H1 (cell line): ENCODE results near the gene STAG1. TPM values are rescaled to one million over a fixed set of nuclear protein-coding genes. Genes with fewer than 3 reads are reported as not detected.

Experiments
- CTCF ChIA-PET: fragments of 300-600 bp; sonication (Branson Sonifier 250); formaldehyde crosslinking; loops from one replicate; lab custom pipeline; 2021; ENCODE audit not compliant: partially characterized antibody; lab: Charles Lee
- POLR2A ChIA-PET: fragments of 300-600 bp; sonication (Branson Sonifier 250); formaldehyde crosslinking; loops from one replicate; lab custom pipeline; 2021; ENCODE audit warnings: inconsistent platforms; ENCODE audit not compliant: partially characterized antibody; lab: Charles Lee
- DNase-seq, 2 experiments: peaks; one replicate each; pipeline versions ENCODE4 v3.0.0 to v3.0.0-alpha.2; 2010 to 2022; ENCODE audit warnings: low spot score in 2 of 2, low read depth in 1 of 2, mixed read lengths in 1 of 2
- FAIRE-seq: peaks from 2 replicates; lab custom pipeline; 2011; peaks lifted over from hg19 to GRCh38; lab: Jason Lieb, UNC
- H2AFZ ChIP-seq: 2 replicates; pipeline ENCODE4 v1.8.1; 2012; ENCODE audit warnings: low read length, inconsistent platforms
- H2AK5ac ChIP-seq: 2 replicates; pipeline ENCODE4 v1.6.1; 2013; ENCODE audit warnings: low read depth, low read length
- H2BK120ac ChIP-seq: replicated peaks from 2 replicates; pipeline ENCODE3; 2013; ENCODE audit warnings: low read depth, low read length, inconsistent platforms
- H2BK12ac ChIP-seq: 2 replicates; pipeline ENCODE4 v1.6.1; 2013; ENCODE audit warnings: low read depth, low read length
- H2BK15ac ChIP-seq: 2 replicates; pipeline ENCODE4 v1.6.1; 2013; ENCODE audit warnings: low read length
- H2BK20ac ChIP-seq: 2 replicates; pipeline ENCODE4 v1.6.1; 2013; ENCODE audit warnings: low read length
- H2BK5ac ChIP-seq: 2 replicates; pipeline ENCODE4 v1.6.1; 2013; ENCODE audit warnings: low read depth, low read length
- H3K14ac ChIP-seq: 2 replicates; pipeline ENCODE4 v1.6.1; 2013; ENCODE audit warnings: inconsistent platforms; ENCODE audit not compliant: insufficient read length
- H3K18ac ChIP-seq: 2 replicates; pipeline ENCODE4 v1.6.1; 2013; ENCODE audit warnings: low read length; ENCODE audit errors: extremely low read depth
- H3K23ac ChIP-seq: 2 replicates; pipeline ENCODE4 v1.6.1; 2013; ENCODE audit warnings: inconsistent platforms; ENCODE audit not compliant: insufficient read length
- H3K23me2 ChIP-seq: 2 replicates; pipeline ENCODE4 v1.6.1; 2013; ENCODE audit warnings: low read depth, low read length
- H3K27ac ChIP-seq: 2 replicates; pipeline ENCODE4 v1.6.1; 2011; ENCODE audit warnings: low read depth, low read length, inconsistent platforms
- H3K27me3 ChIP-seq, 4 experiments: replicated peaks in 1 of 4; 1 replicate in 1 of 4; 2 replicates in 3 of 4; pipeline versions ENCODE4 v1.6.1 to v1.8.1; 2011 to 2013; ENCODE audit warnings: low read length in 3 of 4, mild to moderate bottlenecking in 3 of 4, inconsistent platforms in 2 of 4, mixed read lengths in 2 of 4, moderate library complexity in 1 of 4; ENCODE audit not compliant: control insufficient read depth in 3 of 4, insufficient read depth in 3 of 4; ENCODE audit errors: extremely low read depth in 1 of 4
- H3K36me3 ChIP-seq, 4 experiments: 2 replicates each; pipeline versions ENCODE4 v1.6.1 to v1.8.1; 2011 to 2013; ENCODE audit warnings: mild to moderate bottlenecking in 4 of 4, low read length in 3 of 4, moderate library complexity in 2 of 4, control low read depth in 1 of 4, inconsistent platforms in 1 of 4; ENCODE audit not compliant: insufficient read depth in 4 of 4, control insufficient read depth in 2 of 4
- H3K4ac ChIP-seq: replicated peaks from 2 replicates; pipeline ENCODE3; 2013; ENCODE audit warnings: low read length, low read depth, mixed read lengths, inconsistent platforms; ENCODE audit not compliant: insufficient read length
- H3K4me1 ChIP-seq, 4 experiments: replicated peaks in 1 of 4; 1 replicate in 1 of 4; 2 replicates in 3 of 4; pipeline versions ENCODE4 v1.6.1 to v1.8.1; 2011 to 2013; ENCODE audit warnings: low read length in 3 of 4, inconsistent platforms in 2 of 4, mixed read lengths in 1 of 4; ENCODE audit not compliant: insufficient read depth in 4 of 4, control insufficient read depth in 3 of 4
- H3K4me2 ChIP-seq, 2 experiments: 2 replicates each; pipeline versions ENCODE4 v1.6.1 to v1.8.1; 2011 to 2013; ENCODE audit warnings: low read depth in 2 of 2, low read length in 2 of 2, control low read depth in 1 of 2, inconsistent platforms in 1 of 2, mild to moderate bottlenecking in 1 of 2; ENCODE audit not compliant: insufficient read depth in 1 of 2
- H3K4me3 ChIP-seq, 4 experiments: fragments of 200-600, 300-600 bp in 1 of 4; sonication (generic), shearing (Covaris generic), sonication (Bioruptor Twin) in 1 of 4; 2 replicates each; pipeline versions ENCODE4 v1.5.1 to v1.8.1; 2011 to 2016; ENCODE audit warnings: low read length in 4 of 4, low read depth in 3 of 4, control low read depth in 2 of 4, inconsistent platforms in 2 of 4, mild to moderate bottlenecking in 2 of 4, mixed read lengths in 1 of 4, moderate library complexity in 1 of 4; ENCODE audit not compliant: insufficient read depth in 2 of 4; ENCODE audit errors: extremely low read depth in 1 of 4
- H3K56ac ChIP-seq: replicated peaks from 2 replicates; pipeline ENCODE3; 2013; ENCODE audit warnings: low read depth, mild to moderate bottlenecking, mixed read lengths, low read length, inconsistent platforms; ENCODE audit not compliant: insufficient read length
- H3K79me1 ChIP-seq: 2 replicates; pipeline ENCODE4 v1.6.1; 2013; ENCODE audit warnings: low read depth, low read length, control low read depth
- H3K79me2 ChIP-seq, 2 experiments: 2 replicates each; pipeline versions ENCODE4 v1.6.1 to v1.8.1; 2012 to 2013; ENCODE audit warnings: low read length in 2 of 2, mild to moderate bottlenecking in 2 of 2, inconsistent platforms in 1 of 2; ENCODE audit not compliant: insufficient read depth in 2 of 2, control insufficient read depth in 1 of 2
- H3K9ac ChIP-seq, 4 experiments: replicated peaks in 1 of 4; 1 replicate in 1 of 4; 2 replicates in 3 of 4; pipeline versions ENCODE4 v1.6.1 to v1.8.1; 2011 to 2013; ENCODE audit warnings: low read depth in 3 of 4, low read length in 3 of 4, control low read depth in 2 of 4, mild to moderate bottlenecking in 2 of 4, moderate library complexity in 2 of 4, inconsistent platforms in 1 of 4; ENCODE audit errors: extremely low read depth in 1 of 4
- H3K9me3 ChIP-seq, 2 experiments: 2 replicates each; pipeline versions ENCODE4 v1.6.1 to v1.8.1; 2012 to 2013; ENCODE audit warnings: mild to moderate bottlenecking in 2 of 2, moderate library complexity in 2 of 2, control low read depth in 1 of 2, inconsistent platforms in 1 of 2, low read depth in 1 of 2, low read length in 1 of 2, mixed read lengths in 1 of 2; ENCODE audit not compliant: insufficient read depth in 2 of 2
- H4K20me1 ChIP-seq, 2 experiments: replicated peaks in 1 of 2; 2 replicates each; pipeline versions ENCODE3 to v1.8.1; 2011 to 2013; ENCODE audit warnings: inconsistent platforms in 2 of 2, low read length in 2 of 2, mild to moderate bottlenecking in 1 of 2; ENCODE audit not compliant: insufficient read depth in 2 of 2, control insufficient read depth in 1 of 2
- H4K5ac ChIP-seq: 2 replicates; pipeline ENCODE4 v1.6.1; 2013; ENCODE audit warnings: low read length, low read depth, mixed read lengths, inconsistent platforms; ENCODE audit not compliant: insufficient read length
- H4K8ac ChIP-seq: 2 replicates; pipeline ENCODE4 v1.8.0; 2013; ENCODE audit warnings: mild to moderate bottlenecking, moderate library complexity, low read length, inconsistent platforms; ENCODE audit not compliant: insufficient read depth; ENCODE audit errors: extremely low read depth
- H4K91ac ChIP-seq: replicated peaks from 2 replicates; pipeline ENCODE3; 2013; ENCODE audit warnings: low read length, mixed read lengths, inconsistent platforms; ENCODE audit not compliant: insufficient read length
- ASH2L ChIP-seq: fragments of 200-600, 300-600 bp; sonication (generic); IDR thresholded peaks from one replicate; pipeline ENCODE4 v1.7.1; 2017; ENCODE audit warnings: low read length
- CHD2 ChIP-seq: IDR thresholded peaks from 2 replicates; pipeline ENCODE4 v1.6.1; 2012; ENCODE audit warnings: low read length, improper control_type of control experiment
- EP300 ChIP-seq, 2 experiments: IDR thresholded peaks; 1 replicate in 1 of 2; 2 replicates in 1 of 2; pipeline ENCODE4 v1.6.1; 2011 to 2012; ENCODE audit warnings: low read depth in 2 of 2, low read length in 2 of 2, mild to moderate bottlenecking in 2 of 2, borderline replicate concordance in 1 of 2, inconsistent platforms in 1 of 2, moderate library complexity in 1 of 2
- FOSL1 ChIP-seq: IDR thresholded peaks from 2 replicates; pipeline ENCODE4 v1.6.1; 2011; ENCODE audit warnings: mild to moderate bottlenecking, low read depth, low read length, moderate library complexity; ENCODE audit not compliant: insufficient read depth
- KDM5A ChIP-seq: fragments of 200-600 bp; IDR thresholded peaks from 2 replicates; pipeline ENCODE4 v1.7.1; 2012; ENCODE audit warnings: mild to moderate bottlenecking, low read length, inconsistent platforms, mixed read lengths
- MAX ChIP-seq: IDR thresholded peaks from 2 replicates; pipeline ENCODE4 v1.6.1; 2012; ENCODE audit warnings: inconsistent platforms
- NANOG ChIP-seq: IDR thresholded peaks from 2 replicates; pipeline ENCODE4 v1.6.1; 2011; ENCODE audit warnings: low read length, low read depth, mild to moderate bottlenecking, inconsistent platforms; ENCODE audit not compliant: insufficient read depth, poor library complexity, severe bottlenecking
- NRF1 ChIP-seq: IDR thresholded peaks from 2 replicates; pipeline ENCODE4 v1.6.1; 2011; ENCODE audit warnings: mild to moderate bottlenecking, low read depth, low read length, improper control_type of control experiment
- SAP30 ChIP-seq: fragments of 300-600 bp; sonication (generic); IDR thresholded peaks from 2 replicates; pipeline ENCODE4 v1.7.1; 2012; ENCODE audit warnings: low read length, moderate library complexity, mild to moderate bottlenecking, inconsistent platforms; ENCODE audit not compliant: insufficient read depth, insufficient replicate concordance
- SRF ChIP-seq: IDR thresholded peaks from 2 replicates; pipeline ENCODE4 v1.6.1; 2011; ENCODE audit warnings: mild to moderate bottlenecking, low read depth, low read length, moderate library complexity
- SUZ12 ChIP-seq: fragments of 200-600 bp; sonication (generic); IDR thresholded peaks from 2 replicates; pipeline ENCODE4 v1.6.1; 2012; ENCODE audit warnings: mild to moderate bottlenecking, inconsistent platforms, low read length, moderate library complexity, mixed read lengths
- TAF7 ChIP-seq: optimal IDR thresholded peaks from 2 replicates; pipeline ENCODE3; 2011; ENCODE audit warnings: low read depth, mild to moderate bottlenecking, inconsistent platforms, low read length, moderate library complexity, borderline replicate concordance
- TCF12 ChIP-seq: IDR thresholded peaks from 2 replicates; pipeline ENCODE4 v1.6.1; 2011; ENCODE audit warnings: low read depth, mild to moderate bottlenecking, low read length
- YY1 ChIP-seq: IDR thresholded peaks from 2 replicates; pipeline ENCODE4 v1.6.1; 2011; ENCODE audit warnings: low read depth, mild to moderate bottlenecking, low read length
- WGBS, 2 experiments: shearing (Covaris generic) in 1 of 2; methylation state at CpG; one replicate each; pipeline versions ENCODE4 v1.1.6 to v1.1.7; 2013 to 2015; ENCODE audit warnings: low lambda C conversion rate in 2 of 2, mixed read lengths in 2 of 2, inconsistent platforms in 1 of 2, low coverage in 1 of 2, missing lambda C conversion rate in 1 of 2; ENCODE audit not compliant: insufficient replicate concordance in 2 of 2, insufficient coverage in 1 of 2, insufficient read length in 1 of 2; ENCODE audit errors: extremely low coverage in 1 of 2, missing lambda C conversion rate in 1 of 2; 5-methylcytosine and 5-hydroxymethylcytosine counted together
- polyA plus RNA-seq, 7 experiments: library from polyadenylated mRNA; depleted of rRNA in 3 of 7; stranded (reverse) in 5 of 7; unstranded in 2 of 7; fragments of >200 nt in 5 of 7; fragments of 200-250 nt in 2 of 7; gene quantifications; 1 replicate in 5 of 7; 2 replicates in 1 of 7; 4 replicates in 1 of 7; pipeline versions ENCODE4 v1.2.1 to v1.2.3, GENCODE V29; 2011 to 2013; ENCODE audit warnings: missing spikeins in 2 of 7, mixed read lengths in 2 of 7
- total RNA-seq: library from RNA; stranded (reverse); fragmentation: NEBNext Ultra II Directional; extraction: Animal tissue kit (Norgen Biotek cat#: 25700); gene quantifications from 2 replicates; pipeline ENCODE4 v1.2.1, GENCODE V29; 2021

Gene STAG1
- total and polyA plus RNA-seq, 2 of the 8 experiments (the other 6 are each of a cell fraction or from before 2014, with no cell fraction given), result 4.6 to 23.4 TPM

GRCh38 chr3:136562026-136562425 is 190.2 kb downstream of the STAG1 start:
- no peak overlapping the region for H3K27ac ChIP-seq
- TF ChIP-seq EP300 (IDR thresholded peaks at IDR 0.05; ENCODE audit: borderline replicate concordance in 1 of 2, low read depth in 2 of 2, low read length in 2 of 2) (no peak), TCF12 (no peak), SAP30 (no peak), SUZ12 (no peak), NRF1 (no peak), SRF (no peak), FOSL1 (no peak), YY1 (no peak), TAF7 (no peak), CHD2 (no peak), MAX (no peak), NANOG (no peak), ASH2L (no peak), KDM5A (no peak)
- ChIA-PET CTCF (interaction anchor here (1.1 kb wide), 1 partner anchor 14 kb away, joined by 3 read pairs; no protein-coding TSS in a partner anchor), POLR2A (no interaction called here)
- no peak overlapping the region for H4K8ac ChIP-seq
- H2BK20ac ChIP-seq, result no peak overlapping the region
- no peak overlapping the region for H3K4me3 ChIP-seq
- H3K18ac ChIP-seq, result no peak overlapping the region
- no peak overlapping the region for H4K91ac ChIP-seq
- no peak overlapping the region for H2BK120ac ChIP-seq
- H2AK5ac ChIP-seq, result no peak overlapping the region
- no peak overlapping the region for H3K56ac ChIP-seq
- FAIRE-seq (no peak), DNase-seq (no peak)
- H3K4me1 ChIP-seq, result peaks cover 0 to 19% (median 1%) of the 10 kb centered on the region in 4 experiments; a peak in 3 of 7 replicates
- no peak overlapping the region for H3K14ac ChIP-seq
- H4K5ac ChIP-seq, result no peak overlapping the region
- no peaks in the 10 kb centered on the region for H3K36me3 ChIP-seq
- H2BK5ac ChIP-seq, result no peak overlapping the region
- H2BK12ac ChIP-seq, result no peak overlapping the region
- H3K79me2 ChIP-seq, result no peaks in the 10 kb centered on the region
- H3K27me3 ChIP-seq, result no peaks in the 10 kb centered on the region
- WGBS, 2 experiments, result 95% methylated on average over 8 of the region's 9 CpGs; no CpG with 5 or more reads in 1 of the 2 experiments
- H4K20me1 ChIP-seq, result no peaks in the 10 kb centered on the region
- no peaks in the 10 kb centered on the region for H3K9me3 ChIP-seq
- no peak overlapping the region for H2BK15ac ChIP-seq
- H3K23me2 ChIP-seq, result peaks cover 1% of the 10 kb centered on the region; the same call in 1 of the 2 replicates
- no peak overlapping the region for H3K4ac ChIP-seq
- H2AFZ ChIP-seq, result no peak overlapping the region
- no peak overlapping the region for H3K4me2 ChIP-seq
- no peak overlapping the region for H3K23ac ChIP-seq
- no peaks in the 10 kb centered on the region for H3K79me1 ChIP-seq
- H3K9ac ChIP-seq, result no peak overlapping the region
